GM21528 (cell line): ENCODE data around the gene STAT5B.
"Not testable (repeated sequence)": the region's sequence is repeated elsewhere in the genome, so short reads cannot be mapped to it uniquely, and the experiment has no call there.

Source experiments
- ATAC-seq: cut with Tn5 transposase; IDR thresholded peaks from one replicate; pipeline ENCODE4 v1.9.1; 2021; ENCODE audit warnings: mild to moderate bottlenecking, moderate library complexity; ENCODE audit not compliant: unreplicated experiment, low FRiP score

Gene STAT5B

DNA sequence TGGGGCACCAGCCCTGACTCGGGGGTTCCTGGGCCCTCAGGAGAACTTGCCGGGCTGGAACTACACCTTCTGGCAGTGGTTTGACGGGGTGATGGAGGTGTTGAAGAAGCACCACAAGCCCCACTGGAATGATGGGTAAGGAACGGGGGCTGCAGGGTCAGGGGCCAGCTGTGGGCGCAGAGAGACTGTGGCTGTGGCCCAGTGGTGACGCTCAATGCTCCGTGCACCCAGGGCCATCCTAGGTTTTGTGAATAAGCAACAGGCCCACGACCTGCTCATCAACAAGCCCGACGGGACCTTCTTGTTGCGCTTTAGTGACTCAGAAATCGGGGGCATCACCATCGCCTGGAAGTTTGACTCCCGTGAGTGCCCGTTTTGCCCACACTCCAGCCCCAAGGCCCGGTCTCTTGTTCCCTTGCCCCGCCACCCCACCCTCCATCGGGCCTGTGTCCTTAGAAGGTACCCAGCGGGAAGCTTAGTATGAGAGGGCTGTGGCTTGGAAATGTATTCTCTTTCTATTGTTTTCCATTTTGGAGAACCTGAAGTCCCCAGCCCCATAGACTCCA is 31.3 kb upstream of the STAT5B start:
- ATAC-seq: no peak

DNA sequence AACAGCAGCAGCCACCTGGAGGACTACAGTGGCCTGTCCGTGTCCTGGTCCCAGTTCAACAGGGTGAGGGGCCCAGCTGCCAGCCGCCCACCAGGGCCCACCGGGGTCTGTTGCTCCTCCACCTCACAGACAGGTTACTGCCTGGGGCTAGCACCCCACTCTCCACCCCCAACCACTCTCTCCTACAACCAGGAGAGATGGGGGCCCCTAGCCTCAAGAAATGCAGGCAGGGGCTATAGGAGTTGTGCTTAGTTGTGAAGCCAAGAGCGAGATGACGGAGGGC is 30.1 kb upstream of the STAT5B start:
- ATAC-seq: no peak

DNA sequence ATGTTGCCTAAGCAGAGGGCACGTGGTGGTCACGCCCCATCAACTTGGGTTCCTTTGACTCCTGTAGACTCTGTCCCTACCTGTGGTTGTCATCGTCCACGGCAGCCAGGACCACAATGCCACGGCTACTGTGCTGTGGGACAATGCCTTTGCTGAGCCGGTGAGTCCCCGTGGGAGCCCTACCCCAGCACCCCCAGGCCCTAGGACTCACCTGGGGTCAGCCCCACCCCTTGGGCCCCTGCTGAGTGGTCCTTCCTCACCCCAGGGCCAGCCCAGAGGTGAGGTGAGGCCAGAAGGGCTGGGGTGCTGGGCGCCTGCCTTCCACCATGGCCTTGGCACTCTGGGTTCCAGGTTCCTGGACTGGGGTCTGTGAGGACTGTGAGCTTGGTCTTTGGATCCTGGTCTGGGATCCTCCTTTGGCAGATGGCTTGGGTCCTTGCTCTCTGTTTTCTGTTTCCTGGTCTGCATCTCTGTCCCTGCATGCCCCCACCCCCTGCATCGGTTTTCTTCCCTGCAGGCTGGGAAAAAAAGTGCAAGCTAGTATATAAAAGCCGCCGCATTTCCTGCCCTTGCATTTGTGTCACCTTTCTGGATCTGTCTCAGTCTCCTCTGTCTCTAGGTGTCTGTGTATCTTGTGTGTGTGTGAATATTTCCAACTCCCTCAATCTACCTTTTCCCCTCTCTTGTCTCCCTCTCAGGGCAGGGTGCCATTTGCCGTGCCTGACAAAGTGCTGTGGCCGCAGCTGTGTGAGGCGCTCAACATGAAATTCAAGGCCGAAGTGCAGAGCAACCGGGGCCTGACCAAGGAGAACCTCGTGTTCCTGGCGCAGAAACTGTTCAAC is 29.6 kb upstream of the STAT5B start:
- ATAC-seq: no peak

DNA sequence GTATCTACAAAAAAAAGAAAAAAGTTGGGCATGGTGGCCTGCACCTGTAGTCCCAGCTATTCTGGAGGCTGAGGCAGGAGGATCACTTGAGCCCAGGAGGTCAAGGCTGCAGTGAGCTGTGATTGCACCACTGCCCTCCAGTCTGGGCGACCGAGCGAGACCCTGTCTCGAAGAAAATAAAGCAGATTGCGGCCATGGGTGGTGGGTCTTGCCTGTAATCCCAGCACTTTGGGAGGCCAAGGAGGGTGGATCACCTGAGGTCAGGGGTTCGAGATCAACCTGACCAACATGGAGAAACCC is 28.8 kb upstream of the STAT5B start:
- ATAC-seq: not testable (repeated sequence)

DNA sequence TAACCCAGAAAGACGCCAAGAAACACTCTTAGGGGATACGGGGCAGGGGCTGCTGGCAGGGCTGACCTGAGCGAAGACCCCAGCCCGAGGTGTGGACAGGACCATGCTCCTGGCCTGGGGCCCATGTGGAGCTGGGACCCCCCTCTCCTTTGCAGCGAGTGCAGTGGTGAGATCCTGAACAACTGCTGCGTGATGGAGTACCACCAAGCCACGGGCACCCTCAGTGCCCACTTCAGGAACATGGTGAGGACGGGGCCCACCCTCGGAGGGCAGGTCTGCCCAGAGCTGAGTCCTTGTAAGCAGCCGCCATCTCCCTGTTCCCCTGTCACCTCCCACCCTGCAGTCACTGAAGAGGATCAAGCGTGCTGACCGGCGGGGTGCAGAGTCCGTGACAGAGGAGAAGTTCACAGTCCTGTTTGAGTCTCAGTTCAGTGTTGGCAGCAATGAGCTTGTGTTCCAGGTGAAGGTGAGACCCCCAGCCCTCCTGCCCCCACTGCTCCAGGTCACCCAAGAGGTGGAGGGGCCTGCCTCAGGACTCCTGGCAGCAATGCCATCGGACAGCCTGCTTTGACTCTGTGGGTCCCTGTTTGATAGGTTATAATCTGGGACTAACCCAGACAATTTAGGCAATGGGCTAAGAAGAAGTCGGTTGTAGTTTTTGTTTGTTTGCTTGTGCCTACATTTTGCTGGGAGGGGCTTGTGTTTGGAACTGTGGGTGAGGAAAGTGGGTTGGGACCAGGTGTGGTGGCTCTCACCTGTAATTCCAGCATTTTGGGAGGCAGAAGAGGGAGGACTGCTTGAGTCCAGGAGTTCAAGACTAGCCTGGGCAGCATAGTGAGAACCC is 28.2 kb upstream of the STAT5B start:
- ATAC-seq: no peak

DNA sequence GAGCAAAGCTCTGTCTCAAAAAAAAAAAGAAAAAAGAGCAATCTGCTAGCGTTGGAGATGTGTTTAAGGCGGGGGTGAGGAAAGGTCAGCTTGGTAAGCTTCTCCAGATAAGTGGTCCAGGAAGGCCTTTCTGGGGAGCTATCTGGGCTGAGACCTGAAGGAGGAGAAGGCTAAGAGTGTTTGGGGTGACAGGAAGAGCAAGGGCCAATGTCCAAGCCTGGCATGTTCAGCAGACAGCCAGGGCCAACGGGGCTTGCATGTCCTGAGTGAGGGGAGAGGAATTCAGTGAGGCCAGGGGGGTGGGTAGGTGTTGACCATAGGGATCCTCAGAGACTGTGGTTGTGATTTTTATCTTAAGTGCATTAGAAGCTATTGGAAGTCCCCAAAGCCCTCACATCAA is 27.5 kb upstream of the STAT5B start:
- no peak for ATAC-seq

DNA sequence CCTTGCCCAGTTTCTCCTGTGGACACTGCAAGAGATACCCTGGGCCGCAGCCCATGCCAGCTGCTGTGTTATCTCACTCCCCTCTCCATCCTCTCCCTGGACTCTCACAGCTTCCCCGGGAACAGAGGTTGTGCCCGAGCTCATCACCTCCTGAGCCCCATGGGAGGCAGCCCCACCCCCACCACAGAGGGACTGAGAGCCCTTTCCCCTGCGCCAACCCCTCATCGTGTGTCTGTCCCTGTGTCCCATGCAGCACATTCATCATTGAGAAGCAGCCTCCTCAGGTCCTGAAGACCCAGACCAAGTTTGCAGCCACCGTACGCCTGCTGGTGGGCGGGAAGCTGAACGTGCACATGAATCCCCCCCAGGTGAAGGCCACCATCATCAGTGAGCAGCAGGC is 24.8 kb upstream of the STAT5B start:
- ATAC-seq: no peak

DNA sequence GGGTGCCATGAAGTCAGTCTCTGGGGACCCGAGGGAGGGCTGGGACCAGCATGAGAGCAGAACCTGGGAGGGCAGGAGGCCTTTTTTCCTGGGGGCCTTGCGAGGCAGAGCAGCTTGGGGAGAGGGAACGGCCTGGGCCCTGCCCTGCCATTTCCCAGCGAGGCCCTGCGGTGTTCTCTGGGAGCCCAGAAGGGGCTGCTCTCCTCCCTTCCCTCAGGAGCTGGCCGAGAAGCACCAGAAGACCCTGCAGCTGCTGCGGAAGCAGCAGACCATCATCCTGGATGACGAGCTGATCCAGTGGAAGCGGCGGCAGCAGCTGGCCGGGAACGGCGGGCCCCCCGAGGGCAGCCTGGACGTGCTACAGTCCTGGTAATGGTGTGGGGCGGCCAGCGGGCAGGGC is 23.7 kb upstream of the STAT5B start:
- not testable (repeated sequence) for ATAC-seq

DNA sequence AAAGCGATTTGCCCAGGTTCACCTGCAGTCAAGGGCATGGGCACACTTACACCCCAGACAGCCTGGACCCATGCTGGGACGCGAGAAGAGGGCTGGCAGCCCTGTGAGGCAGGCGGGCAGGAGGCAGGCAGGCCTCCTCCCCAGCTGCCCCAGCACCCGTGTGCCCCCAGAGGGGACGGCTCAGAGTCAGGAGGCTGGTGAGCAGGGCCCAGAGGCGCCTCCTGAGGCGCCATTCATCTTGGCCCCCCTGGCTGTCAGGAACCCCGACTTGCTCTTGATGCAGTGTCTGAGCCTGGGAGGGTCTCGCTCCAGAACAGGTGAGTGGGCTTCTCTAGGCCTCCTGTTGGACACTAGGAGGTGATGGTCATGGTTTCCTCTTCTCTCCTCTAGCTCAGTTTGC is 23.2 kb upstream of the STAT5B start:
- ATAC-seq: not testable (repeated sequence)

DNA sequence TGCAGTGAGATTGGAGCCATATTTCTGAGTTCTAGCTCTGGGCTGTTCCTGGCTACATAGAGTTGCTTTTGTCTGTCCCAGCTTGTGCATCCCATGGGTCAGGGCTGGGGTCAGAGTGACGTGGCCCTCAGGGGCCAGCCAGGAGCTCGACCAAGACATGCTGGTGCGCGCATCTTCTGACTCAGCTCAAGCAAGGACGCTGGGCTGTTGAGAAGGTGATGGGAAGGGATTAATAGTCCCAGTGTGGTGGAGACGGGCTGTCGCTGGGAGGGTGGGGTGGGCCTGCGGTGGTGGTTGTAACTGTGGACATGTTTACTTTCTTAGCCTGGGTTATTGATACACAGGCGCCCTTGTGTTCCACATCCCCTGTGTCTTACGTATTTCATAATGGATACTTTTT is 21.6 kb upstream of the STAT5B start:
- ATAC-seq: not testable (repeated sequence)

DNA sequence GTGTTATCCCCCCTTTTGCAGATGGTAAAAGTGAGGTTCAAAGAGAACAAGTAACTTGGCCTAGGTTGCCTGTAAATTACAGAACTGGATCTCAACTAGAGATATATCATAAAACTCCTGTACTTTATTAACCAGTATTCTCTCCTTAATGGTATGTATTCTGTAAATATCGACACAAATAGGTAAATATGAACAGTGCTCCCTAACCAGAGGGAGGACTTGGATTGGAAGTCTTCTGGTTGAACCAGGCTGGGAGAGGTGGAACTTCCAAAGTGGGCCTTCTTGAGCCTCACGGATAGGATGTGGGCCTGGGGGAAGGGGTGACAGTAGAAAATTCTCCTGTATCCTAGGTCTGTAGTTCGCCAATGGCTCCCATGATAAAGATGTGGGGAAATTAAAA is 19.8 kb upstream of the STAT5B start:
- no peak for ATAC-seq

DNA sequence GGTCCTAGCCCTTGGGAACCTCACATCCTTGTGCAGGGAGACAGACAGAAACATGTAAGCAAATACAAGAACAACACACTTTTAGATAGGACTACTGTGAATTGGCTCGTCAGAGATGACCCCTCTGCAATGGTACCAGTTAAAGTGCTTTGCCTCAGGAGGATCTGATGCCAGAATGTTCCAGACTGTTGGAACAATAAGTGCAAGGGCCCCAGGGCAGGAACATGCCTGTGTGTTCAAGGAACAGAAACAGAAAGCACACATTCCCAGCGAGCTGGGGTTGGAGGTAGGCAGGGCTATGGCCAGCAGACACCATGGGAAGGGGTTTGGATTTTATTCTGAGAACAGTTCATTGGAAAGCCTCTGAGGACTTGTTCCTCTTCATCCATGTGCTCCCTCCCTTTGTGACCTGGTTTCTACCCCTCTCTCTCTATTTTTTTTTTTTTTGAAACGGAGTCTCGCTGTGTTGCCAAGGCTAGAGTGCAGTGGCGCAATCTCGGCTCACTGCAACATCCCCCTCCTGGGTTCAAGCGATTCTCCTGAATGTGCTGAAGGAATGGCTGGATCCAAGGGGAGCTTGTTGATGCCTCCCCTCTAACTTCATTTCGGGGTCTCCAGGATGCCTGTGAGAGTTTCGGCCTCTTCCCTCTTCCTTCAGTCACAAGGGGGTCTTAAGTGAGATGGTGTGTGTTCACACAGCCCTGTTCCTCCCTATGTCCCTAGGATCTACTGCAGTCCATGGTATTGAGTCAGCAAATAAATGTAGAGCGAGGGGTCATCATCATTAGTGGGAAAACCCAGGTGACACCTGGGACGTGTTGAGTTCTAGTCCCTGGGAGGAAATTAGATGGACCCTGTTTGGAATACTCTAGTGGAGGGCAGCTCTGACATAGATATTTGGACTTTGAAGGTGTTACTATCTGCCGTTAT is 18.5 kb upstream of the STAT5B start:
- no peak for ATAC-seq

DNA sequence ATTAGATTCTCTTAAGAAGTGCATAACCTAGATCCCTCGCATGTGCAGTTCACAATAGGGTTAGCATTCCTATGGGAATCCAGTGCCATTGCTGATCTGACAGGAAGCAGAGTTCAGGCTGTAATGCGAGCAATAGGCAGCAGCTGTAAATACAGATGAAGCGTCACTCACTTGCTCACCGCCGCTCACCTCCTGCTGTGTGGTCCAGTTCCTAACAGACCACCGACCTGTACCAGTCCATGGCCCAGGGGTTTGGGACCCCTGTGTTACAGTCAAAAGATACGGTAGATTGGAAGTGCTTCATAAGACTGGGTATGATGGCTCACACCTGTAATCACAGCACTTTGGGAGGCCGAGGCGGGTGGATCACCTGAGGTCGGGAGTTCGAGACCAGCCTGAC is 14.9 kb upstream of the STAT5B start:
- no peak for ATAC-seq

DNA sequence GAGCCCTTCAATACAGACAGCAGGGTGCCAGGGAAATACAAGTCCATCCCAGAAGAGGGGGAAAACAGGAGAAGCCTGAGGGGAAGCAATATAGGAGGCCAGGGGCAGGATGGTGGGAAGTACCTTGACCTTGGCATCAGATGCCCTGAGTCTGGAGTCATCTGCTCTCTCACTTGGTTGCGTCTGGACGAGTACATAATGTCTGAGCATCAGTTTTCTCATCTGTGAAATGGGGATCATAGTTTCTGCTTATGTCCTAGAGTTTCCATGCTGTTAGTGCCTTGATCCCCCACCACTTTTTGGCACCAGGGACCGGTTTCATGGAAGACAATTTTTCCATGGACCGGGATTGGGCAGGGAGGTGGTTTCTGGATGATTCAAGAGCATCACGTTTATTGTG is 14.4 kb upstream of the STAT5B start:
- no peak for ATAC-seq

DNA sequence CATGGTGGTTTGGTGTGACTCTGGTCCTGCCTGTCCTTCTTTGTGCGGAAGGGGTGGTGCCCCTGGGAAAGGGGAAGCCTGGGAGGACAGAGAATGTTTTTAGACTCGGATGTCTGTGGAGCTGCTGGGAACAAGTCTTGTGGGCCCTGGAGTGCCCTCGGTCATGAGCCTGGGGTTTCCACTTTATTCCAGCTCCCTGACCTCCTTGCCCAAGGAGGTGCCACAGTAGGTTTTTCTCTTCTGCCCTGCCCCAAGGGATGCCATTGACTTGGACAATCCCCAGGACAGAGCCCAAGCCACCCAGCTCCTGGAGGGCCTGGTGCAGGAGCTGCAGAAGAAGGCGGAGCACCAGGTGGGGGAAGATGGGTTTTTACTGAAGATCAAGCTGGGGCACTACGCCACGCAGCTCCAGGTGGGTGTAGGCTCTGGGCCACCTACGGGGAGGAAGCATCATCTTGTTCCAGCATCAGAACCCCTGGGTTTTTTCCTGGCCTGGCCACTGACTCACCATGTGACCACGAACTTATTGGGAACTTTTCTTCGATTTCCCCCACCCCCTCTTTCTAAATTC is 13.5 kb upstream of the STAT5B start:
- no peak for ATAC-seq

DNA sequence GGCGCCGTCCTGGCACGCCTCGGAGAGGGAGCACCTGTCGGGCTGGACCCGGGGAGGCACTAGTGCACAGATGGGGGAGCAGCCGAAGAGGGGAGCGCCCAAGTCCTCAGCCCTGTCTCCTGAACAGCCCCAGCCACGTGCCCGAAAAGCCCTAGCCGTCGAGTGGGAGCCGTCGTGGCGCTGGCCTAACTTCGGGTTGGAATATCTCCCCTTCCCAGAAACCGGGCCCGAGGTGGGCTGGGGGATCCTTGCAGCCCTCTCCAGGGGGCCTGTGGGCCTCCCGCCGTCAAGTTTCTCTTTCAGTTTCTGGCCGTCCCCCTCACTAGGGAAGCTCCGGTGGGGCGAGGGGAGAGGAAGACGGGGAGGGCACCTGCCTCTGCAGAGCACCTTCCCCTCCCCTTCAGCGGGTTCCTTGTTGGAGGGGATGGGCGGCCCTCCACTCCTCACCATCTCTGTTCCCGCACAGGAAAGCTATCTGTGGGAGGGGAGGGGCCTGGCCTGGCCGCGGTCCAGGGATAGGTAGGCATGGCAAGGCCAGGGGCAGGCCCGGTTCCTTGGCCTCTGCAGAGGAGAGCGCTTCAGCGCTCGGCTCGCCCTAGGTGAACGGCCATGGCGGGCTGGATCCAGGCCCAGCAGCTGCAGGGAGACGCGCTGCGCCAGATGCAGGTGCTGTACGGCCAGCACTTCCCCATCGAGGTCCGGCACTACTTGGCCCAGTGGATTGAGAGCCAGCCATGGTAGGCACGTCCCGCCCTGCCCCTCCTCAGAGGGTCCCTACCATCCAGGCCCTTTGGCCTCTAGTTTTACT is 12.8 kb upstream of the STAT5B start:
- no peak for ATAC-seq

DNA sequence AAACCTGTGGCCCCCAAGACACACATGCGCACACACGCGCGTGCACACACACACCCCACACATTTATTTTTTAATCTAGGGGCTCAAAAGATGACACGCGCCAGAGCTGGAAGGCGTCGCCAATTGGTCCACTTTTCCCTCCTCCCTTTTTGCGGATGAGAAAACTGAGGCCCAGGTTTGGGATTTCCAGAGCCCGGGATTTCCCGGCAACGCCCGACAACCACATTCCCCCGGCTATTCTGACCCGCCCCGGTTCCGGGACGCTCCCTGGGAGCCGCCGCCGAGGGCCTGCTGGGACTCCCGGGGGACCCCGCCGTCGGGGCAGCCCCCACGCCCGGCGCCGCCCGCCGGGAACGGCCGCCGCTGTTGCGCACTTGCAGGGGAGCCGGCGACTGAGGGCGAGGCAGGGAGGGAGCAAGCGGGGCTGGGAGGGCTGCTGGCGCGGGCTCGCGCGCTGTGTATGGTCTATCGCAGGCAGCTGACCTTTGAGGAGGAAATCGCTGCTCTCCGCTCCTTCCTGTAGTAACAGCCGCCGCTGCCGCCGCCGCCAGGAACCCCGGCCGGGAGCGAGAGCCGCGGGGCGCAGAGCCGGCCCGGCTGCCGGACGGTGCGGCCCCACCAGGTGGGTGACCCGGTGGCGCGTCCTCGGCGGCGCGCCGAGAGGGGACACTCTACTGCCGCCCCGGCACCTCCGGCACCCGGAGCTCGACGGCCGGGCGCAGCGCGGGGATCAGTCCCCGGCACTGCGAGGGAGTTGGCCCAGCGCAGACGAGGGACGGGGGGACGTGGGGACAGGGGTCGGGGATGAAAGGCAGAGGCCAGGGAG is 12.0 kb upstream of the STAT5B start, which contains the start of gene STAT5A:
Gene STAT5A, plus strand, starts transcription at position 522 of the 826 bp plus-strand sequence. CDS start 914 bp downstream, outside the sequence.
- no peak for ATAC-seq

DNA sequence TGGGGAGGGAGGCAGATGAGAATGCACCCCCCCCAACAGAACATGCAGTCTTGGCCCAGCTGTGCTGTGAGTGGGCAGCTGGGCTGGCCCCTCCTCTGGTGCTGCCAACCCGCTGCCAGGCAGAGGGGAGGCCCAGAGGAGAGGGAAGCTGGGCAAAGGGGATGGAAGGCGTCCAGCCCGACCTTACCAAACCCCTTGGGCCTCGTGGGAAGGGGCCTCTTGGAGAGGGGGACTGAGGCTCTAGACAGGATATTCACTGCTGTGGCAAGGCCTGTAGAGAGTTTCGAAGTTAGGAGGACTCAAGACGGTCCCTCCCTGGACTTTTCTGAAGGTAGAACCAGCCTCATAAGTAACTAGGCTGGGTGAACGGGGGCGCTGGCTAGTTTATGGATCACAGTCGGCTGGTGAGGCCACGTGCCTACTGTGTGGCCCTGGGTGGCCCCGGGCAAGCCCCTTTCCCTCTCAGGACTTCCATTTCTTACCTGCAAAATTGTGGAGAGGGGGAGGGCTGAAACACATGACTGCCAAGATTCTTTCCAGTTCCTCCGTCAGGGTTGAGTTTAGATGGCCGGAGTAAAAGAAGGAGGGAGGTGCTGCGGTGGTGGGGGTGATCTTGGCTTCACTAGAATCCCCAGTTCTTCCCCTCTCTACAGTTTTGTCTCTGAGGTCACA is 11.2 kb upstream of the STAT5B start:
- no peak for ATAC-seq
